ENCODE measurements around the gene FNDC8. TPM values are rescaled to one million over a fixed set of nuclear protein-coding genes. Genes with fewer than 3 reads are reported as not detected.
"Not testable (repeated sequence)": the region's sequence is repeated elsewhere in the genome, so short reads cannot be mapped to it uniquely, and the experiment has no call there.

FNDC8 gene
- total RNA-seq, 1 donor from 2014 or later: not detected

GRCh38 chr17:35088881-35089585 lies 32.4 kb upstream of the FNDC8 start:
- intact Hi-C loops (cut with DNase I): loop anchor here (1.0 to 5.0 kb wide), 6 partner anchors 26 to 128 kb away; partner anchors contain the start of genes CCT6B, LIG3, RAD51D and RFFL
- H3K27me3 ChIP-seq: no peaks in the 10 kb centered on the region
- peaks cover 2 to 11% of the 10 kb centered on the region in 2 donors for H3K4me1 ChIP-seq
- H3K27ac ChIP-seq: peak overlapping the region; percentile 81 to 90
- no peaks in the 10 kb centered on the region for H3K9me3 ChIP-seq
- peak; percentile 66 to 91 (median 78) for TF ChIP-seq CTCF (IDR thresholded peaks at IDR 0.05)
- H3K4me3 ChIP-seq: peak overlapping the region; percentile 85 to 98
- H3K36me3 ChIP-seq: no peaks in the 10 kb centered on the region
- peak; percentile 61 to 93 for DNase-seq (ENCODE audit: low spot score in 2 of 2)

- DNase-seq (ENCODE audit: low spot score in 2 of 2): peak in 1 of 2 donors; percentile 14
- no peak for TF ChIP-seq CTCF (IDR thresholded peaks at IDR 0.05)
- Histone ChIP-seq H3K27me3 (no peaks in the 10 kb centered on the region), H3K9me3 (no peaks in the 10 kb centered on the region), H3K4me1 (peaks cover 2 to 11% of the 10 kb centered on the region in 2 donors), H3K36me3 (no peaks in the 10 kb centered on the region), H3K4me3 (peak overlapping the region; percentile 85 to 98), H3K27ac (peak overlapping the region; percentile 44 to 54)
- intact Hi-C loops (cut with DNase I): loop anchor here (1.0 to 5.0 kb wide), 5 partner anchors 26 to 128 kb away; partner anchors contain the start of genes CCT6B, LIG3, RAD51D and RFFL
Measured at GRCh38 chr17:35089586-35090296, 31.7 kb upstream of the FNDC8 start.

GRCh38 chr17:35090707-35091106 lies 30.7 kb upstream of the FNDC8 start:
- intact Hi-C loops (cut with DNase I): not testable (repeated sequence)

GRCh38 chr17:35094902-35095301 lies 26.5 kb upstream of the FNDC8 start:
- Histone ChIP-seq H3K27me3 (no peaks in the 10 kb centered on the region), H3K9me3 (no peaks in the 10 kb centered on the region), H3K27ac (no peak overlapping the region), H3K36me3 (peaks cover 10 to 23% of the 10 kb centered on the region in 2 donors), H3K4me3 (no peak overlapping the region), H3K4me1 (no peaks in the 10 kb centered on the region)
- TF ChIP-seq CTCF (IDR thresholded peaks at IDR 0.05): no peak
- peak in 1 of 2 donors; percentile 53 for DNase-seq (ENCODE audit: low spot score in 2 of 2)
- intact Hi-C loops (cut with DNase I): no loop called here

More at GRCh38 chr17:35090707-35091106, 30.7 kb upstream of the FNDC8 start:
- not testable (repeated sequence) for DNase-seq (ENCODE audit: low spot score in 2 of 2); H3K36me3 ChIP-seq; H3K27me3 ChIP-seq; H3K4me3 ChIP-seq; H3K27ac ChIP-seq; H3K9me3 ChIP-seq
- H3K4me1 ChIP-seq: peaks cover 2 to 11% of the 10 kb centered on the region in 2 donors

GRCh38 chr17:35095741-35096140 lies 25.7 kb upstream of the FNDC8 start:
- H3K4me1 ChIP-seq: no peaks in the 10 kb centered on the region
- intact Hi-C loops (cut with DNase I): no loop called here
- DNase-seq (ENCODE audit: low spot score in 2 of 2): no peak
- no peak overlapping the region for H3K4me3 ChIP-seq
- no peak overlapping the region for H3K27ac ChIP-seq
- no peak for TF ChIP-seq CTCF (IDR thresholded peaks at IDR 0.05)
- no peaks in the 10 kb centered on the region for H3K27me3 ChIP-seq
- no peaks in the 10 kb centered on the region for H3K9me3 ChIP-seq
- H3K36me3 ChIP-seq: peaks cover 18 to 30% of the 10 kb centered on the region in 2 donors

DNA sequence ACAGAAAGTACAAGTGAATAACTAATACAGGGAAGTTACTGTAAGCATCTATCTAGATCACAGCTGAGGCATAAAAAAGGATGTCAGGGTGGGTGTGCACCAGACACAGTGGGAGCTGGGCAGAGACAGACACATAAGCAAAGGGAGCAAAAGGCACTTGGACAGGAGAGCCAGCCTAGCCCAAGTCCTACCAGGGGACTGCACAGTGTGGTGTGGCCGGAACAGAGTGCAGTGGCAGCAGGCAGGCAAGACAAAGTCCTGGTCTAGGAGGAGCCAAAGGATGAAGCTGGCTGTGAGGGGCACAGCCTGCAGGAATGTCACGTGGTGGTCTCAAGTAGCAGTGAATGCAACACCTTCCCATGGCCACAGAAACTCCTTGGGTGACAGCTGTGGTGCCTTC lies 23.6 kb upstream of the FNDC8 start:
- Histone ChIP-seq H3K4me3 (no peak overlapping the region), H3K27ac (no peak overlapping the region), H3K27me3 (no peaks in the 10 kb centered on the region), H3K4me1 (no peaks in the 10 kb centered on the region), H3K36me3 (peaks cover 31 to 45% of the 10 kb centered on the region in 2 donors), H3K9me3 (no peaks in the 10 kb centered on the region)
- TF ChIP-seq CTCF (IDR thresholded peaks at IDR 0.05): no peak
- intact Hi-C loops (cut with DNase I): no loop called here
- DNase-seq (ENCODE audit: low spot score in 2 of 2): peak in 1 of 2 donors; percentile 25

All from ascending aorta (tissue), 2 donors.